PC-3 (cell line): ENCODE data around the gene C2. TPM values are rescaled to one million over a fixed set of nuclear protein-coding genes. Genes with fewer than 3 reads are reported as not detected.
"Not testable (repeated sequence)": the region's sequence is repeated elsewhere in the genome, so short reads cannot be mapped to it uniquely, and the experiment has no call there.

Source experiments
- ATAC-seq: fragments of 200-7000 bp; cut with Tn5 transposase; 2 replicates; pipeline ENCODE4 v1.9.1; 2020; ENCODE audit warnings: mild to moderate bottlenecking, moderate library complexity
- BruUV-seq: library from RNA; stranded (reverse); fragments of 400-500 nt; replicated peaks from 2 replicates; lab custom pipeline; 2021; lab: Mats Ljungman, UMichigan
- CTCF ChIA-PET: fragments of 300-600 bp; sonication (Branson Sonifier 250); formaldehyde crosslinking; loops from one replicate; lab custom pipeline; 2022; ENCODE audit warnings: antibody characterized with exemption; lab: Charles Lee
- POLR2A ChIA-PET: fragments of 300-600 bp; sonication (Branson Sonifier 250); formaldehyde crosslinking; loops from one replicate; lab custom pipeline; 2022; ENCODE audit warnings: antibody characterized with exemption; ENCODE audit not compliant: unreplicated experiment; lab: Charles Lee
- DNase-seq: peaks from one replicate; pipeline ENCODE4 v3.0.0-alpha.2; 2015
- H2AFZ ChIP-seq: fragments of 300-600 bp; sonication (generic); 2 replicates; pipeline ENCODE4 v1.6.0; 2016; ENCODE audit warnings: antibody characterized with exemption, low read length
- H3F3A ChIP-seq: fragments of 300-600 bp; sonication (generic); one replicate; pipeline ENCODE4 v1.6.0; 2017; ENCODE audit warnings: antibody characterized with exemption, low read length, control low read depth, mild to moderate bottlenecking; ENCODE audit not compliant: unreplicated experiment
- H3K27ac ChIP-seq: fragments of 300-600 bp; sonication (generic); 2 replicates; pipeline ENCODE4 v1.5.1; 2016; ENCODE audit warnings: mild to moderate bottlenecking, low read length
- H3K27me3 ChIP-seq: fragments of 300-600 bp; sonication (generic); 2 replicates; pipeline ENCODE4 v1.6.1; 2016; ENCODE audit warnings: low read length, mixed read lengths
- H3K36me3 ChIP-seq: fragments of 300-600 bp; sonication (generic); 2 replicates; pipeline ENCODE4 v1.6.1; 2016; ENCODE audit warnings: low read depth, mixed run types, low read length, mixed read lengths
- H3K4me1 ChIP-seq: fragments of 300-600 bp; sonication (generic); 2 replicates; pipeline ENCODE4 v1.5.1; 2016; ENCODE audit warnings: low read length; ENCODE audit not compliant: insufficient read depth
- H3K4me2 ChIP-seq: fragments of 300-600 bp; sonication (generic); 2 replicates; pipeline ENCODE4 v1.6.0; 2016; ENCODE audit warnings: low read length
- H3K4me3 ChIP-seq: fragments of 300-600 bp; sonication (generic); 2 replicates; pipeline ENCODE4 v1.5.1; 2016; ENCODE audit warnings: mild to moderate bottlenecking, low read length, mixed read lengths
- H3K79me2 ChIP-seq: fragments of 300-600 bp; sonication (generic); 2 replicates; pipeline ENCODE4 v1.6.1; 2017; ENCODE audit warnings: low read length, mixed read lengths
- H3K9ac ChIP-seq: fragments of 300-600 bp; sonication (generic); 2 replicates; pipeline ENCODE4 v1.6.0; 2016; ENCODE audit warnings: mild to moderate bottlenecking, low read length
- H3K9me2 ChIP-seq: fragments of 300-600 bp; sonication (generic); replicated peaks from 2 replicates; pipeline ENCODE4 v1.6.1; 2016; ENCODE audit warnings: mixed run types, low read length, mixed read lengths
- H3K9me3 ChIP-seq: fragments of 300-600 bp; sonication (generic); 2 replicates; pipeline ENCODE4 v1.6.1; 2016; ENCODE audit warnings: low read length, mixed read lengths
- H4K20me1 ChIP-seq: fragments of 300-600 bp; sonication (generic); 2 replicates; pipeline ENCODE4 v1.6.1; 2016; ENCODE audit warnings: low read length, mixed read lengths
- CTCF ChIP-seq: fragments of 300-600 bp; sonication (generic); conservative IDR thresholded peaks from 2 replicates; pipeline ENCODE4 v1.5.1; 2017; ENCODE audit warnings: antibody characterized with exemption, low read depth, mild to moderate bottlenecking, low read length
- EZH2 ChIP-seq: fragments of 300-600 bp; sonication (generic); IDR thresholded peaks from one replicate; pipeline ENCODE4 v1.6.1; 2017; ENCODE audit warnings: antibody characterized with exemption, mild to moderate bottlenecking, low read length; ENCODE audit not compliant: unreplicated experiment
- EZH2phosphoT487 ChIP-seq: fragments of 300-600 bp; sonication (generic); IDR thresholded peaks from 2 replicates; pipeline ENCODE4 v1.6.1; 2018; ENCODE audit warnings: mild to moderate bottlenecking, antibody characterized with exemption, low read length, borderline replicate concordance
- intact Hi-C: fragments of 100-400 bp; cut with micrococcal nuclease; formaldehyde crosslinking; loops from 2 replicates; pipeline ENCODE4 v1.9.0; 2023
- total RNA-seq: library from RNA; depleted of rRNA; stranded (reverse); fragments of >200 nt; gene quantifications from 2 replicates; pipeline ENCODE4 v1.2.3, GENCODE V29; 2014

C2 gene
- total RNA-seq, 1 experiment from 2014 or later = not detected

- no peak overlapping the region for H3K4me3 ChIP-seq
- no peaks in the 10 kb centered on the region for H3F3A ChIP-seq
- H3K4me1 ChIP-seq = no peaks in the 10 kb centered on the region
- no TSS peak for BruUV-seq
- H3K9me3 ChIP-seq = no peaks in the 10 kb centered on the region
- DNase-seq (no peak), ATAC-seq (no peak)
- ChIA-PET CTCF (no interaction called here), POLR2A (no interaction called here)
- TF ChIP-seq EZH2phosphoT487 (no peak), CTCF (no peak), EZH2 (no peak)
- no peak overlapping the region for H2AFZ ChIP-seq
- no peaks in the 10 kb centered on the region for H3K9me2 ChIP-seq
- H3K4me2 ChIP-seq = no peak overlapping the region
- no peak overlapping the region for H3K27ac ChIP-seq
- H3K27me3 ChIP-seq = no peaks in the 10 kb centered on the region
- H3K36me3 ChIP-seq = no peaks in the 10 kb centered on the region
- H3K79me2 ChIP-seq = no peaks in the 10 kb centered on the region
- no peak overlapping the region for H3K9ac ChIP-seq
- intact Hi-C loops = no loop called here
- no peaks in the 10 kb centered on the region for H4K20me1 ChIP-seq
Measured at GRCh38 chr6:31930962-31931361, 3.4 kb downstream of the C2 start.

GRCh38 chr6:31932137-31932536, 4.6 kb downstream of the C2 start:
- H3K9me2 ChIP-seq, H3K27ac ChIP-seq, DNase-seq, POLR2A ChIA-PET, ATAC-seq, CTCF ChIA-PET, H3K4me2 ChIP-seq, H3K79me2 ChIP-seq, H4K20me1 ChIP-seq, H3K4me3 ChIP-seq, H3K4me1 ChIP-seq, H3K9ac ChIP-seq, H3K36me3 ChIP-seq, intact Hi-C loops, H2AFZ ChIP-seq, H3K9me3 ChIP-seq, H3F3A ChIP-seq, BruUV-seq, H3K27me3 ChIP-seq: not testable (repeated sequence)

- intact Hi-C loops = no loop called here
- no peak for TF ChIP-seq CTCF
- TF ChIP-seq EZH2phosphoT487 = no peak
- TF ChIP-seq EZH2 = no peak
- H3K9me2 ChIP-seq = no peaks in the 10 kb centered on the region
- POLR2A ChIA-PET = no interaction called here
- no TSS peak for BruUV-seq
- no peaks in the 10 kb centered on the region for H3K4me1 ChIP-seq
- H3K36me3 ChIP-seq = no peaks in the 10 kb centered on the region
- CTCF ChIA-PET = no interaction called here
- H3F3A ChIP-seq = no peaks in the 10 kb centered on the region
- H3K79me2 ChIP-seq = no peaks in the 10 kb centered on the region
- no peaks in the 10 kb centered on the region for H3K27me3 ChIP-seq
- H3K4me2 ChIP-seq = no peak overlapping the region
- H3K27ac ChIP-seq = no peak overlapping the region
- DNase-seq = no peak
- no peak for ATAC-seq
- no peaks in the 10 kb centered on the region for H3K9me3 ChIP-seq
- no peak overlapping the region for H3K9ac ChIP-seq
- no peak overlapping the region for H3K4me3 ChIP-seq
- no peak overlapping the region for H2AFZ ChIP-seq
- no peaks in the 10 kb centered on the region for H4K20me1 ChIP-seq
Measured at GRCh38 chr6:31933537-31933936, 6.0 kb downstream of the C2 start.
